ENCODE measurements around the gene THSD4.

THSD4 gene

GRCh38 chr15:71541746-71542145 is 426.5 kb downstream of the THSD4 start:
- DNase-seq (ENCODE audit: low spot score) = no peak

GRCh38 chr15:71542836-71543235 is 427.6 kb downstream of the THSD4 start:
- no peak for DNase-seq (ENCODE audit: low spot score)

GRCh38 chr15:71543413-71543812 is 428.1 kb downstream of the THSD4 start:
- no peak for DNase-seq (ENCODE audit: low spot score)

- no peak for DNase-seq (ENCODE audit: low spot score)
Observed at GRCh38 chr15:71545223-71545760, 430.0 kb downstream of the THSD4 start.

DNA sequence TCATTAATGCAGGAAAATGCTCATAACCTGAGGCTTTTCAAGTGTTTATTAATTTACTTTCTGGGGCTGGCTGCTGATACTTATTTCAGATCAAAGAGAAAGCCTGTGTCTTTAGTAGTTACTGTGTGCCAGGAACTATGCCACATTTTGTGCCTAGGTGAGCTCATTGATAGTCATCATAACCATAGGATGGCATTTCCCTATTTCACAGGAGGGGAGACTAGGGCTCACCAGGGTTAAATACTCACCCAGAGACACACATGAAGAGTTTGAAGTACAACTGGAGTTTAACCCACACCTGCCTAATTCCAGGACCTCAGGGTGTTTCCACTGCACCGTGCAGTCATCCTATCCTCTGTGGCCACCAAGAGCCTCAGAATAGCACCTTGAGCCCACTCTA is 430.7 kb downstream of the THSD4 start:
- no peak for DNase-seq (ENCODE audit: low spot score)

- DNase-seq (ENCODE audit: low spot score) = no peak
Observed at GRCh38 chr15:71547011-71547410, 431.7 kb downstream of the THSD4 start.

DNA sequence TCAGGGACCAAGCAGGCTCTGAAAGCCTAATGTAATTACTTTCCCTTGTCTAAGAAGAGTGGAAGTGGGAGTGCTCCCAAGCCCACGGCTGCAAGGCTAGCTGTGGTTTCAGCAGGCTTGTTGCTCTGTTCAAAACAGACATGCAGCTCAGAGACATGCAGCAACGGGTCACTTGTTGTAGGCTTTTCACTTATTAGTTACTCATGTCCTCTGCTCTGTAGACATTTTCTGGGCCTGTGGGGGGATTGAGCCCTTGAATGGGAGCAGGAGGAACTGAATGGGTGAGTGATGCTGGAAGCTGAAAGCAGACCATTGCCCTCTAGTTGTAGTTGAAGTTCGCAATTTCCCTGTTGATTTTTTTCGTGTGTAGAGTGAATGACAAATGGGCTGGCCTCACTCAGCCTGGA is 433.1 kb downstream of the THSD4 start:
- DNase-seq (ENCODE audit: low spot score) = no peak

DNA sequence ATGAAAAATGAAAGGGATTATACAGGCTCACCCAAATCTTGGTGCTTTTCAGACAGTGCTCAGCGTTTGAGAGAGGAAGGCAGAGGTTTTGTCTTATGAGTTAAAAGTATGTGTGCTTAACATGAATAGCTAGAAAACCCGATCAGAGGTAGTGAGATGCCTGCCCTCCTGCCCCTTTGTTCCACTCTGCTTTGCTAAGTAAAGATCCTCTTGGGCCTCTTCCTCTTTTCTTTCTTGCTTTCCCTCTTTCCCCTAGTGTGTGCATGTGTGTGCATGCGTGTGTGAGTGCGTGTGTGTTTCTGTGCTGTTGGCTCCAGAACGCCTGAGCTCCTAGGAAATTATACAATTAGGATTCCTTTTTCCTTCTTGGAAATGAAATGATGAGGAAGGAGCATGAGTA is 433.8 kb downstream of the THSD4 start:
- no peak for DNase-seq (ENCODE audit: low spot score)

GRCh38 chr15:71549697-71550096 is 434.4 kb downstream of the THSD4 start:
- no peak for DNase-seq (ENCODE audit: low spot score)

DNA sequence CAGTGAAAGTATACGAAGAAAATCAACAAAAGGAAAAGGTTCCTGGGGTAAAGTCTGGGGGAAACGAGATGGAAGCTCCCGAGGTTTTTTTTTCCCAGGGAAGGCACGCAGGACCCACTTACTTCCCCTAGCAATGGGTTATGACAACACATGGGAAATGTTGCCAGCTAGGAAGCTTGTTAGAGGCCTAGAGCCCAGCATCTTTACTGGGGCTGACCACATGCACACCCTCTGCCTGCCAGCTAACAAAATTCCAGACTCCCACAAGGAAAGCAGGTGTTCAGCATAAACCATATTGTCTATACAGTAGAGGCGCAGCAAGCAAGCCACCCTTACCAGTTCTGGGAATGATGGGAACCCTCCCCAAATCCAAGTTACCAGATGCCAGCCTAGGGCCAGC is 436.3 kb downstream of the THSD4 start:
- no peak for DNase-seq (ENCODE audit: low spot score)

- no peak for DNase-seq (ENCODE audit: low spot score)
Observed at GRCh38 chr15:71559098-71559497, 443.8 kb downstream of the THSD4 start.

- no peak for DNase-seq (ENCODE audit: low spot score)
Observed at GRCh38 chr15:71559616-71560015, 444.3 kb downstream of the THSD4 start.

GRCh38 chr15:71562251-71562650 is 447.0 kb downstream of the THSD4 start:
- no peak for DNase-seq (ENCODE audit: low spot score)

DNA sequence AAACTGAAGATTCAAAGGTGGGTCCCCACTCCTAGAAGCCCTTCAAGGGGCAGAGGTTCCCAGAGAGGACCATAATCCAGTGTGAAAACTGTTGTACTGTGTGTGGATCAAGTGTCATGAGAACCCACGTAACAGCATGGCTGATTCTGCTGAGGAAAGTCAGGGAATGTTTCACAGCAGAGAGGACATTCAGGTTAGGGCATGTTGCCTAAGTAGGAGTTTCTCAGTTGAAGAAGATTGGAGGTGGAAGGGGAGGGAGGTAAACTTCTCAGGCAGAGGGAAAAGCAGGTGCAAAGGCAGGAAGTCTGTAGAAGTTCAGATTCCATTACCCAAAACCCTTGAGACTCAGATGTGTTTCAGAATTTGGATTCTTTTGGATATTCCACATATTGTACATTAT is 448.9 kb downstream of the THSD4 start:
- no peak for DNase-seq (ENCODE audit: low spot score)

DNA sequence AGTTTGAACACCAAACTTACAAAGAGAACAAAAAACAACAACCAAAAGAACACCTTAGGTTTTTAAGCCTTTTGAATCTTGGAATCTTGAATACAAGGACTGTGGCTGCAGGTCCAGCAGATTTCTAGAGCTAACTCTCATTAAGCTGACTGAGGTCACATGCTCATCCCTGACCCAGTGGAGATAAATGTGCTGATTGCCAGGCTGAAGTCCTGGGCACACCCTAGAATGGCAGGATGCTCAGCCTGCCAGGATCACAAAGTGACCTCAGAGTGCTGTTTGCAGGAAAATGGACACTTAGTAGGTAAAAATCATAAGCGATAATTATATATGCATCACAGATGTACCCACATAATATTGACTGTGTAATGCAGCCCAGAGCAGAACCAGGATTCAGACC is 449.7 kb downstream of the THSD4 start:
- DNase-seq (ENCODE audit: low spot score) = no peak

GRCh38 chr15:71565631-71566160 is 450.4 kb downstream of the THSD4 start:
- DNase-seq (ENCODE audit: low spot score) = no peak

DNA sequence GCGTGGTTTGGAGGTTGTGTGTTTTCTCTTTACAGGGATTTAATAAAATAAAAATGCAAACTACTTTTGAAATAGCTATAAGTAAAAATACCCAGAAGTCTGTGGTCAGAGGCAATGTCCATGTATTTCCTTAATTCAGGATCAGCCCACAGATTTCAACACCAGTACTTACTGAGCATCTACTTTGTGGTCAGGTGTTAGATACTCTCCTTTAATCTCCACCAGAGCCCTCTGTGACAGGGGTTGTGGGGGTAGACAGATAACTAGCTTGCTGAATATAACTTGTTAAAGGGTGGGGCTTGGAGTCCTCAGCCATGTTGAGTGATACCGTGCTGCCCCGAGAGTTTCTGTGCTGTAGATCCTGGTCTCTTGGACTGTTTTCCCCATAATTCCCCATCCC is 451.0 kb downstream of the THSD4 start:
- no peak for DNase-seq (ENCODE audit: low spot score)

- DNase-seq (ENCODE audit: low spot score) = no peak
Observed at GRCh38 chr15:71567173-71567572, 451.9 kb downstream of the THSD4 start.

GRCh38 chr15:71568227-71568626 is 453.0 kb downstream of the THSD4 start:
- DNase-seq (ENCODE audit: low spot score) = no peak

- no peak for DNase-seq (ENCODE audit: low spot score)
Observed at GRCh38 chr15:71570736-71571135, 455.5 kb downstream of the THSD4 start.

DNA sequence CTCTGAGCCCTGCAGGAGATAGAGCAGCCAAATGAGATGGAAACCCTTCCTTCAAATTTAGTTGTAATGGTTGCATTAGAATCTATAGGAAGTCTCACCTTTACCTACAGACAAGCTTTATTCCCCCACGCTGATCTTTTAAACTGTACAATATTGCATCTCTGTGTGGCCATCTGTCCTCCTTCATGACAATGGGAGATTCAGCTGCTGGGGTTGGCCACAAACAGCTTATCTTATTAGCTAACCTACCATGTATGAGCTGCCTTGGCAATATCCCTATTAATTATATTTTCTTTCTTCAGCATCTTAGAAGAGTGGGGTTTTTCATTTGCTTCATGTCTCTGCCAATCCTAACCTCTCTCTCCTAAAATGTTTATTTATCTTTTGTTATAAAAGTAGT is 456.4 kb downstream of the THSD4 start:
- DNase-seq (ENCODE audit: low spot score) = no peak

- no peak for DNase-seq (ENCODE audit: low spot score)
Observed at GRCh38 chr15:71572452-71573053, 457.3 kb downstream of the THSD4 start.

DNA sequence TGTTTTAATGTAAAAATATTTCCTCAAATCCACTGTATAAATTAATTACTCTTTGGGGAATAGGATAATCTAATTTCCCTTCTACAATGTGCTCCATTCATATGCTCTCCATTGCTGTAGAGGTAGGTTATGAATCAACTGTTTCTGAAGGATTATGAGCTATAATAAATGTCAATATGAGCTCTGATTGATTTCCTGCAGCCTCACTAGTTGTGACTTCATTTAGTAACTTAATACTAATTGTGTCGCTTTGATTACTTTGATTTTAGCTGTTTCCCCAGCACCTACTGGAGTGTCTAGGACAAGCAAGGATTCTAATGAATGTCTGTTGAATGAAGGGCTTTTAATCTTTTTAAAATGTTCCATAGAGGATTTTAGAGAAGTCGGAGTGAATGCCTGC is 458.3 kb downstream of the THSD4 start:
- no peak for DNase-seq (ENCODE audit: low spot score)

Measured in SK-N-DZ (cell line).